Measurements from ENCODE around the gene LAMA2. TPM values are rescaled to one million over a fixed set of nuclear protein-coding genes. Genes with fewer than 3 reads are reported as not detected.

LAMA2 gene
- total RNA-seq, 1 donor from 2014 or later: 1.8 TPM

GRCh38 chr6:129181001-129181400, 298.1 kb downstream of the LAMA2 start:
- FAIRE-seq: no peak
- H3K27ac Mint-ChIP-seq (ENCODE audit: unreplicated experiment): no peak overlapping the region

DNA sequence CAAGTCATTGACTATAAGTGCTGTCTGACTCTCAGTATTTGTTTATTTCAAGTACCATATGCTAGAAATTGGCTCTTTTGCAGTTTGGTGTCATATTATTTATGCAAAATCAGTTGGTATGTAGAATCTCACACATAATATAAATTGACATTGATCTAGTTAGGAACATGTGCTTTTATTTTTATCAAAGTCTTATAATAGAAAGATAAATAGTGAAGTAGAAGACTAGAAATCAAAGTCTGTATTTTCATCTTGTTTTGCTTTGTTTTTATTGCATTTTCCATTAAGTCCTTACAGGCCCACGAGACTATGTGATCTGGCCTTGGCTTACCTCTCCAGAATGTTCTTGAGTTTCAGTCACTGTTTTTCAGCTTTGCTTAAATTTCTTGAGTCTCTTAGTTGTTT, 300.3 kb downstream of the LAMA2 start:
- Mint-ChIP-seq H3K9me3 (ENCODE audit: unreplicated experiment) (no peaks in the 10 kb centered on the region), H3K36me3 (ENCODE audit: low read depth, unreplicated experiment) (no peaks in the 10 kb centered on the region), H3K4me3 (ENCODE audit: unreplicated experiment) (no peak overlapping the region), H3K4me1 (ENCODE audit: low read depth, unreplicated experiment) (peaks cover 23% of the 10 kb centered on the region), H3K27ac (ENCODE audit: unreplicated experiment) (no peak overlapping the region), H3K27me3 (ENCODE audit: low read depth, unreplicated experiment) (no peaks in the 10 kb centered on the region)
- peak overlapping the region; percentile 39 for H3K9ac ChIP-seq (ENCODE audit: low read length)
- H4K20me1 ChIP-seq (ENCODE audit: insufficient read depth, low read length): no peaks in the 10 kb centered on the region
- peaks cover 28% of the 10 kb centered on the region for H3K4me1 ChIP-seq (ENCODE audit: insufficient read depth, low read length)
- no peak for DNase-seq (ENCODE audit: low read depth)
- H3K79me2 ChIP-seq (ENCODE audit: insufficient read depth, low read length): no peaks in the 10 kb centered on the region
- no peak overlapping the region for H2AFZ ChIP-seq (ENCODE audit: low read depth, low read length)
- no peak for FAIRE-seq
- no peaks in the 10 kb centered on the region for H3K36me3 ChIP-seq (ENCODE audit: insufficient read depth, low read length)
- TF ChIP-seq, protein P1, sequence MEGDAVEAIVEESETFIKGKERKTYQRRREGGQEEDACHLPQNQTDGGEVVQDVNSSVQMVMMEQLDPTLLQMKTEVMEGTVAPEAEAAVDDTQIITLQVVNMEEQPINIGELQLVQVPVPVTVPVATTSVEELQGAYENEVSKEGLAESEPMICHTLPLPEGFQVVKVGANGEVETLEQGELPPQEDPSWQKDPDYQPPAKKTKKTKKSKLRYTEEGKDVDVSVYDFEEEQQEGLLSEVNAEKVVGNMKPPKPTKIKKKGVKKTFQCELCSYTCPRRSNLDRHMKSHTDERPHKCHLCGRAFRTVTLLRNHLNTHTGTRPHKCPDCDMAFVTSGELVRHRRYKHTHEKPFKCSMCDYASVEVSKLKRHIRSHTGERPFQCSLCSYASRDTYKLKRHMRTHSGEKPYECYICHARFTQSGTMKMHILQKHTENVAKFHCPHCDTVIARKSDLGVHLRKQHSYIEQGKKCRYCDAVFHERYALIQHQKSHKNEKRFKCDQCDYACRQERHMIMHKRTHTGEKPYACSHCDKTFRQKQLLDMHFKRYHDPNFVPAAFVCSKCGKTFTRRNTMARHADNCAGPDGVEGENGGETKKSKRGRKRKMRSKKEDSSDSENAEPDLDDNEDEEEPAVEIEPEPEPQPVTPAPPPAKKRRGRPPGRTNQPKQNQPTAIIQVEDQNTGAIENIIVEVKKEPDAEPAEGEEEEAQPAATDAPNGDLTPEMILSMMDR (IDR thresholded peaks at IDR 0.05; ENCODE audit: insufficient read depth, low read depth, low read length): no peak
- H3K4me2 ChIP-seq (ENCODE audit: low read length): peak overlapping the region; percentile 63
- no peaks in the 10 kb centered on the region for H3K27me3 ChIP-seq (ENCODE audit: insufficient read depth, low read length)
- no peaks in the 10 kb centered on the region for H3K9me3 ChIP-seq (ENCODE audit: insufficient read depth, low read depth, low read length)
- peak overlapping the region; percentile 81 for H3K27ac ChIP-seq (ENCODE audit: low read depth, low read length)
- H3K4me3 ChIP-seq (ENCODE audit: insufficient read depth, low read depth, low read length): no peak overlapping the region

More at GRCh38 chr6:129181001-129181400, 298.1 kb downstream of the LAMA2 start:
- Histone ChIP-seq H3K9me3 (ENCODE audit: insufficient read depth, low read depth, low read length) (no peaks in the 10 kb centered on the region), H4K20me1 (ENCODE audit: insufficient read depth, low read length) (no peaks in the 10 kb centered on the region), H3K4me2 (ENCODE audit: low read length) (peak overlapping the region; percentile 28), H2AFZ (ENCODE audit: low read depth, low read length) (no peak overlapping the region), H3K36me3 (ENCODE audit: insufficient read depth, low read length) (no peaks in the 10 kb centered on the region), H3K4me1 (ENCODE audit: insufficient read depth, low read length) (peaks cover 20% of the 10 kb centered on the region), H3K4me3 (ENCODE audit: insufficient read depth, low read depth, low read length) (no peak overlapping the region), H3K9ac (ENCODE audit: low read length) (peak overlapping the region; percentile 56), H3K27me3 (ENCODE audit: insufficient read depth, low read length) (no peaks in the 10 kb centered on the region), H3K27ac (ENCODE audit: low read depth, low read length) (peak overlapping the region; percentile 65), H3K79me2 (ENCODE audit: insufficient read depth, low read length) (no peaks in the 10 kb centered on the region)
- Mint-ChIP-seq H3K4me3 (ENCODE audit: unreplicated experiment) (no peak overlapping the region), H3K9me3 (ENCODE audit: unreplicated experiment) (no peaks in the 10 kb centered on the region), H3K27me3 (ENCODE audit: low read depth, unreplicated experiment) (peaks cover 2% of the 10 kb centered on the region), H3K36me3 (ENCODE audit: low read depth, unreplicated experiment) (no peaks in the 10 kb centered on the region), H3K4me1 (ENCODE audit: low read depth, unreplicated experiment) (peaks cover 16% of the 10 kb centered on the region)
- TF ChIP-seq EZH2 (IDR thresholded peaks at IDR 0.05; ENCODE audit: insufficient read depth, low read length): no peak
- TF ChIP-seq, protein P1 (IDR thresholded peaks at IDR 0.05; ENCODE audit: insufficient read depth, low read depth, low read length): no peak
- no peak for DNase-seq (ENCODE audit: low read depth)

GRCh38 chr6:129183681-129184301, 300.9 kb downstream of the LAMA2 start:
- Histone ChIP-seq H3K4me1 (ENCODE audit: insufficient read depth, low read length) (peaks cover 28% of the 10 kb centered on the region), H3K9ac (ENCODE audit: low read length) (peak overlapping the region; percentile 39), H3K79me2 (ENCODE audit: insufficient read depth, low read length) (no peaks in the 10 kb centered on the region), H3K4me2 (ENCODE audit: low read length) (peak overlapping the region; percentile 63), H3K27ac (ENCODE audit: low read depth, low read length) (peak overlapping the region; percentile 81), H2AFZ (ENCODE audit: low read depth, low read length) (no peak overlapping the region), H4K20me1 (ENCODE audit: insufficient read depth, low read length) (no peaks in the 10 kb centered on the region), H3K9me3 (ENCODE audit: insufficient read depth, low read depth, low read length) (no peaks in the 10 kb centered on the region), H3K4me3 (ENCODE audit: insufficient read depth, low read depth, low read length) (no peak overlapping the region), H3K36me3 (ENCODE audit: insufficient read depth, low read length) (no peaks in the 10 kb centered on the region), H3K27me3 (ENCODE audit: insufficient read depth, low read length) (no peaks in the 10 kb centered on the region)
- no peak overlapping the region for H3K4me3 Mint-ChIP-seq (ENCODE audit: unreplicated experiment)
- no peaks in the 10 kb centered on the region for H3K9me3 Mint-ChIP-seq (ENCODE audit: unreplicated experiment)
- H3K27ac Mint-ChIP-seq (ENCODE audit: unreplicated experiment): no peak overlapping the region
- peaks cover 23% of the 10 kb centered on the region for H3K4me1 Mint-ChIP-seq (ENCODE audit: low read depth, unreplicated experiment)
- no peaks in the 10 kb centered on the region for H3K27me3 Mint-ChIP-seq (ENCODE audit: low read depth, unreplicated experiment)
- TF ChIP-seq, protein P1 (IDR thresholded peaks at IDR 0.05; ENCODE audit: insufficient read depth, low read depth, low read length): no peak
- TF ChIP-seq EZH2 (IDR thresholded peaks at IDR 0.05; ENCODE audit: insufficient read depth, low read length): no peak
- no peak for FAIRE-seq
- H3K36me3 Mint-ChIP-seq (ENCODE audit: low read depth, unreplicated experiment): no peaks in the 10 kb centered on the region
- DNase-seq (ENCODE audit: low read depth): peak; percentile 46
